GM18502 (cell line): ENCODE measurements around the gene SCARF2.

Source experiments
- ATAC-seq: cut with Tn5 transposase; IDR thresholded peaks from one replicate; pipeline ENCODE4 v1.9.1; 2021; ENCODE audit warnings: mild to moderate bottlenecking; ENCODE audit not compliant: unreplicated experiment, poor library complexity

Gene SCARF2

GRCh38 chr22:20441631-20442484 is 4.2 kb upstream of the SCARF2 start:
- ATAC-seq = no peak

- ATAC-seq = no peak
These were observed 3.3 kb upstream of the SCARF2 start for GRCh38 chr22:20440637-20441591.

- no peak for ATAC-seq
These were observed 2.4 kb upstream of the SCARF2 start for GRCh38 chr22:20439928-20440575.

GRCh38 chr22:20439556-20439927 is 1.9 kb upstream of the SCARF2 start:
- no peak for ATAC-seq

GRCh38 chr22:20438678-20439492 is 1.3 kb upstream of the SCARF2 start:
- ATAC-seq = no peak

GRCh38 chr22:20438427-20438677 is 727 bp upstream of the SCARF2 start:
- no peak for ATAC-seq

- ATAC-seq = no peak
These were observed 635 bp downstream of the SCARF2 start for GRCh38 chr22:20436768-20437612.

- no peak for ATAC-seq
These were observed 1.3 kb downstream of the SCARF2 start for GRCh38 chr22:20436307-20436767.

- ATAC-seq = no peak
These were observed 2.0 kb downstream of the SCARF2 start for GRCh38 chr22:20435436-20436306.

GRCh38 chr22:20434773-20435172 is 2.9 kb downstream of the SCARF2 start:
- no peak for ATAC-seq

- ATAC-seq = no peak
These were observed 3.3 kb downstream of the SCARF2 start for GRCh38 chr22:20434264-20434751.

- no peak for ATAC-seq
These were observed 3.9 kb downstream of the SCARF2 start for GRCh38 chr22:20433686-20434241.

GRCh38 chr22:20433191-20433590 is 4.4 kb downstream of the SCARF2 start:
- ATAC-seq = no peak

GRCh38 chr22:20432244-20432686 is 5.4 kb downstream of the SCARF2 start:
- no peak for ATAC-seq

- ATAC-seq = no peak
These were observed 6.0 kb downstream of the SCARF2 start for GRCh38 chr22:20431511-20432192.

- ATAC-seq = no peak
These were observed 6.7 kb downstream of the SCARF2 start for GRCh38 chr22:20430720-20431510.
